PFSK-1 (cell line): ENCODE measurements around the gene SLC6A6.

Source experiments
- POLR2AphosphoS5 ChIP-seq: IDR thresholded peaks from 2 replicates; pipeline ENCODE4 v1.6.1; 2012; ENCODE audit warnings: low read depth, mild to moderate bottlenecking, control low read depth, low read length, moderate library complexity
- TF ChIP-seq, protein P1 (sequence below), 2 experiments: IDR thresholded peaks; 2 replicates each; pipeline versions ENCODE4 v1.6.1 to v1.8.0; 2011 to 2012; ENCODE audit warnings: low read depth in 2 of 2, low read length in 2 of 2, control low read depth in 1 of 2, inconsistent platforms in 1 of 2, mild to moderate bottlenecking in 1 of 2, moderate library complexity in 1 of 2; ENCODE audit not compliant: insufficient read depth in 1 of 2

- no peak for TF ChIP-seq POLR2AphosphoS5
- TF ChIP-seq, protein P1, sequence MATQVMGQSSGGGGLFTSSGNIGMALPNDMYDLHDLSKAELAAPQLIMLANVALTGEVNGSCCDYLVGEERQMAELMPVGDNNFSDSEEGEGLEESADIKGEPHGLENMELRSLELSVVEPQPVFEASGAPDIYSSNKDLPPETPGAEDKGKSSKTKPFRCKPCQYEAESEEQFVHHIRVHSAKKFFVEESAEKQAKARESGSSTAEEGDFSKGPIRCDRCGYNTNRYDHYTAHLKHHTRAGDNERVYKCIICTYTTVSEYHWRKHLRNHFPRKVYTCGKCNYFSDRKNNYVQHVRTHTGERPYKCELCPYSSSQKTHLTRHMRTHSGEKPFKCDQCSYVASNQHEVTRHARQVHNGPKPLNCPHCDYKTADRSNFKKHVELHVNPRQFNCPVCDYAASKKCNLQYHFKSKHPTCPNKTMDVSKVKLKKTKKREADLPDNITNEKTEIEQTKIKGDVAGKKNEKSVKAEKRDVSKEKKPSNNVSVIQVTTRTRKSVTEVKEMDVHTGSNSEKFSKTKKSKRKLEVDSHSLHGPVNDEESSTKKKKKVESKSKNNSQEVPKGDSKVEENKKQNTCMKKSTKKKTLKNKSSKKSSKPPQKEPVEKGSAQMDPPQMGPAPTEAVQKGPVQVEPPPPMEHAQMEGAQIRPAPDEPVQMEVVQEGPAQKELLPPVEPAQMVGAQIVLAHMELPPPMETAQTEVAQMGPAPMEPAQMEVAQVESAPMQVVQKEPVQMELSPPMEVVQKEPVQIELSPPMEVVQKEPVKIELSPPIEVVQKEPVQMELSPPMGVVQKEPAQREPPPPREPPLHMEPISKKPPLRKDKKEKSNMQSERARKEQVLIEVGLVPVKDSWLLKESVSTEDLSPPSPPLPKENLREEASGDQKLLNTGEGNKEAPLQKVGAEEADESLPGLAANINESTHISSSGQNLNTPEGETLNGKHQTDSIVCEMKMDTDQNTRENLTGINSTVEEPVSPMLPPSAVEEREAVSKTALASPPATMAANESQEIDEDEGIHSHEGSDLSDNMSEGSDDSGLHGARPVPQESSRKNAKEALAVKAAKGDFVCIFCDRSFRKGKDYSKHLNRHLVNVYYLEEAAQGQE (IDR thresholded peaks at IDR 0.05; ENCODE audit: insufficient read depth in 1 of 2, low read depth in 2 of 2, low read length in 2 of 2) = no peak
Measured at GRCh38 chr3:14508966-14509795, 106.8 kb downstream of the SLC6A6 start.
